D721Med (cell line): ENCODE results near the gene RALGDS.

Experiments used
- DNase-seq: peaks from one replicate; pipeline ENCODE4 v3.0.0; 2011; ENCODE audit warnings: low spot score; ENCODE audit not compliant: insufficient read length
- FAIRE-seq: peaks from 2 replicates; lab custom pipeline; 2011; peaks lifted over from hg19 to GRCh38; lab: Jason Lieb, UNC
- TF ChIP-seq, protein P1 (sequence below): IDR thresholded peaks from 2 replicates; pipeline ENCODE4 v1.5.1; 2012; ENCODE audit warnings: mild to moderate bottlenecking, control low read depth; ENCODE audit not compliant: insufficient read depth; ENCODE audit errors: missing control alignments

RALGDS gene

DNA sequence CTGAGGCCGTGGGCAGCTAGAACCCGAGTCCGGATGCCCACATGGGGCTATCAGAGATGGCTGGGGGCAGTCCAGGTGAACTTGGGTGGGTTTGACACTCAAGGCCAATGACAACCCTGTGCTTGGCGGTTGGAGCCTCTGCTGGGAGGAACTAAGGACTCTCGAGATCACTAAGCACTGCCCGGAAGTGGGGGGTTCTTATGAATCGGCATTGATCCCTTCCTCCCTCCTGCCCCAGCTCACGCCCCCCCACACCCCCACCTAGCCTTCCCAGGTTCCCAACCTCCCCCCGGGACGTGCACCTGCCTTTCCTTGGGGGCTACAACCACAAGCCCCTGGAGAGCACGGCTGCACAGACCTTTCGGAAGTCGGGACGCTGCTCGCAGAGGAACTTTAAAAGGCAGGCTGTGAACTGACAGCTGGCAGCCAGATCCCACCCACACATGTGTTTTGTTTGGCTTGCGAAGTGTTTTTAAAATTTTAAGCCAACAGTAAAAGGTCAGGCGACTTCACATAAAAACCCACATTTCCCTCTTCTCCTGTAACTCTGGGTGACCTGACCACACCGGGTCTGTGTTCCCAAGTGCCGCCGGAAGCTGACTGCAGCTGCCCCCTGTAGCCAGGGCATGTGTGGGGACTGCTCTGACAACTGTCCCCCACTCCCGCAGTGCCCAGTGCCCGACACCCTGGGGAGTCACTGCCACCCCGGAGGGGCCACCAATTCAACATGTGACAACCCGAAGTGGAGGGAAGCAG lies 5.1 kb upstream of the RALGDS start:
- FAIRE-seq (no peak), DNase-seq (no peak)
- TF ChIP-seq, protein P1, sequence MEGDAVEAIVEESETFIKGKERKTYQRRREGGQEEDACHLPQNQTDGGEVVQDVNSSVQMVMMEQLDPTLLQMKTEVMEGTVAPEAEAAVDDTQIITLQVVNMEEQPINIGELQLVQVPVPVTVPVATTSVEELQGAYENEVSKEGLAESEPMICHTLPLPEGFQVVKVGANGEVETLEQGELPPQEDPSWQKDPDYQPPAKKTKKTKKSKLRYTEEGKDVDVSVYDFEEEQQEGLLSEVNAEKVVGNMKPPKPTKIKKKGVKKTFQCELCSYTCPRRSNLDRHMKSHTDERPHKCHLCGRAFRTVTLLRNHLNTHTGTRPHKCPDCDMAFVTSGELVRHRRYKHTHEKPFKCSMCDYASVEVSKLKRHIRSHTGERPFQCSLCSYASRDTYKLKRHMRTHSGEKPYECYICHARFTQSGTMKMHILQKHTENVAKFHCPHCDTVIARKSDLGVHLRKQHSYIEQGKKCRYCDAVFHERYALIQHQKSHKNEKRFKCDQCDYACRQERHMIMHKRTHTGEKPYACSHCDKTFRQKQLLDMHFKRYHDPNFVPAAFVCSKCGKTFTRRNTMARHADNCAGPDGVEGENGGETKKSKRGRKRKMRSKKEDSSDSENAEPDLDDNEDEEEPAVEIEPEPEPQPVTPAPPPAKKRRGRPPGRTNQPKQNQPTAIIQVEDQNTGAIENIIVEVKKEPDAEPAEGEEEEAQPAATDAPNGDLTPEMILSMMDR, result no peak

DNA sequence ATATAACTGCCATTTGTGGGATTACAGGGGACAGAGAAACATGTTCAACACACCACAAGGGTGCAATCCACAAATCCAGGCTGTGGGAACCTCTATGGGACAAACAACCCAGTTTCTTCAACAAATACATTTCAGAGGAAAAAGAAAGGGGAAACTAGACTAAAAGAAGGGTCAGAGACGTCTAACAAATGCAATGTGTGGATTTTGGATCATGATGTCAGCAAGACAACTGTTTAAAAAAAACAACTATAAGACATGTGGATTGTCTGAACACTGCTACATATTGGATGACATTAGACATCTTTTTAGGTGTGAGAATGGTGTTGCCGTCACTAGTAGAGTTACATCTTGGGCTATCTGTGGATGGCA lies 3.9 kb upstream of the RALGDS start:
- DNase-seq (no peak), FAIRE-seq (no peak)
- TF ChIP-seq, protein P1, result no peak

DNA sequence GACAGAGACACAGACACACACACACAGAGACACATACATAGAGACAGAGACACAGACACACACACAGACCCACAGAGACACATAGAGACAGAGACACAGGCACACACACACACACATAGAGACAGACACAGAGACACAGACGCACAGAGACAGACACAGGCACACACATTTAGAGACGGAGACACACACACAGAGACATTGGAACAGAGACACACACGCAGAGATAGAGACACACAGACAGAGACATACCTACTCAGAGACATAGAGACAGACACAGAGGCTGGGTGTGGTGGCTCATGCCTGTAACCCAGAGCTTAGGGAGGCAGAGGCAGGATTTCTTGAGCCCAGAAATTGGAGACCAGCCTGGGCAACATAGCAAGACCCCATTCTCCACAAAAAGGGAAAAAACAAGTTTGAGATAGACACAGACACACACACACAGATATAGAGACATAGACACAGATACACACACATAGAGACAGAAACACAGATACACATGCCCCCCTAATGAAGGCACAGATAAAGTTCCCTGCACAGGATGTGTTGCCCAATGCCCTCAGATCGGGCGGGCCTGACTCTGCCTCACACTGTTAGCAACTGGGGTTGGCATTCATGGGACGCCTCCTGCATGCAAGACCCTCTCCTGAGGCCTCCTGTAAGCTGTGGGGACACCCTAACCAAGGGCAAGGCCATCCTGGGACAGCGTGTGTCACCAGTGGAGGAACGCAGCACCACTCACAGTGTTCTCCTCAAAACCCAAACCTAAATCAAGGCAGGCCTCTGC lies 3.3 kb upstream of the RALGDS start:
- TF ChIP-seq, protein P1, result no peak
- FAIRE-seq, result no peak
- DNase-seq, result no peak

DNA sequence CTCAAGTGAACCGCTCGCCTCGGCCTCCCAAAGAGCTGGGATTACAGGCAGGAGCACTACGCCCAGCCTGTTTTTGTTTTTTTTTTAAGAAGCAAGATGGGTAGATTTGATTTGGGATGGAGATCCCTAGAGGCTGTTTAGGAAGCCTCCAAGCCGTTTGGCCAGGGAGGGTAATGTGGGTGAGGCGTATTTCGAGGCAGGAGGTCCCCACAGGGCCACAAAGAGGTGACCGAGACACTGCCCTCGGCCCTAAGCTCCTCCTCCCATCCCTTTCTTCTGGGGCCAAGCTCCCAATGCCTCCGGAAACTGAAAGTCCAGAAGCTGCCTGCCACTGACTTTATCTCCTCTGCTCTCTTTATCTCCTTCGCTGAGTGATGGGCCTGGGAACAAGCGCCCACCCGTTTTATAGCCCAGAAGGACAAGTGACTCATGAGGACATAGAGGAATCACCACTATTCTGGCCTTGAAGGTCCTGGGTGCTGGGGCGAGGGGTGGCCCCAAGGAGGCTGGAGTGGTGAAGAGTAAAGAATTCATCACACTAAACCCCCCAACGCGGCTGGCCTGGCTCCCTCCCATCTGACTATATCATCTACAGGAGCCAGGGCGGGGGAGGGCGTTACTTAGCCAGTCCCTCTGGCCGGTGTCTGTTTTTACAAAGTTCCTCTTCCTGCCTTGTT lies 2.0 kb upstream of the RALGDS start:
- DNase-seq, result no peak
- no peak for FAIRE-seq
- TF ChIP-seq, protein P1, result no peak

DNA sequence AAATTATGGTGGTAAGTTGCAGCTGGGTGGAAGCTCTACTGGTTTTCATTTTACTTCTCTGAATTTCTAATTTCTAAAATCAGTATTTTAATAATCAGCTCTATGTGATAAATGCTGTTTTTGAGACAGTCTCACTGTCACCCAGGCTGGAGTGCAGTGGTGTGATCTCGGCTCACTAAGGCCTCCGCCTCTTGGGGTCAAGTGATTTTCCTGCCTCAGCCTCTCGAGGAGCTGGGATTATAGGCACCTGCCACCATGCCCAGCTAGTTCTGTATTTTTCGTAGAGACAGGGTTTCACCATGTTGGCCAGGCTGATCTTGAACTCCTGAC lies 1.5 kb upstream of the RALGDS start:
- TF ChIP-seq, protein P1, result no peak
- no peak for FAIRE-seq
- no peak for DNase-seq

DNA sequence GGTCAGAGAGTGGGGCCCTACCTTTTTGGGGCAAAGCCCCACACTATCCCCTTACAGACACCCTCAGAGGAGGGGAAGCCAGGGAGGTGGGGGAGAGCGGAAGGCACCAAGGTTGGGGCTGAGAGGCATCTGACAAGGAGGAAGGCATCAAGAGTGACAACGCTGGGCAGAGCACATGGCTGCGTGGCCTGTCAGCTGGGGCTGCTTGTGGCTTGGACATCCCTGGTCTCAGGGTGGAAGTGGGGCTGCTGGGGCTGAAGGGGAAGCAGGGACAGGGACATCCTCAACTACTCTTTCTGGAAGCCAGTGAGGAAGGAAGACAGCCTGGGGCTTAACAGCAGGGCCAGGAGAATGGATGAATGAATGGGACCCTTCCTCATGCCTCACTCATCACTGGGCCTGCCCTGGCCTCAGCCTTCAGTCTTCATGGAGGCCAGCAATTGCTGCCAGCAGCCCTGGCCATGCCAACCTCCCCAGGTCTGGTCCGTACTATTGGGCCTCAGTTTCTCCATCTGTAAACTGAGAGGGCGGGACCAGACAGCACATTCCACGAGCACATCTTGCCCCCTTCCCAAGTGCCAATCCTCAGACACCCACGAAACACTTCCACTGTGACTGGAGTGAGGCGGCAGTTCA lies 993 bp upstream of the RALGDS start:
- TF ChIP-seq, protein P1, result no peak
- DNase-seq, result no peak
- no peak for FAIRE-seq
